ENCODE measurements around the gene AIRE. TPM values are rescaled to one million over a fixed set of nuclear protein-coding genes. Genes with fewer than 3 reads are reported as not detected.

AIRE gene
- total RNA-seq, 2 experiments from 2014 or later, result not detected

GRCh38 chr21:44259082-44259705 is 26.5 kb upstream of the AIRE start:
- Mint-ChIP-seq H3K9me3 (ENCODE audit: low read depth) (no peaks in the 10 kb centered on the region), H3K27me3 (peaks cover 2% of the 10 kb centered on the region), H3K4me3 (no peak overlapping the region), H3K27ac (no peak overlapping the region), H3K4me1 (no peaks in the 10 kb centered on the region), H3K36me3 (ENCODE audit: low read depth) (no peaks in the 10 kb centered on the region)
- ChIA-PET CTCF (interaction anchor here (1.1 kb wide), 1 partner anchor 39 kb away, joined by 4 read pairs; no protein-coding TSS in a partner anchor), POLR2A (interaction anchor here (0.7 kb wide), 1 partner anchor 225 kb away, joined by 4 read pairs; no protein-coding TSS in a partner anchor)
- intact Hi-C loops (cut with DNase I, micrococcal nuclease), result no loop called here
- DNase-seq, result no peak
- ATAC-seq, result no peak

- CTCF ChIA-PET, result interaction anchor here (1.1 kb wide), 1 partner anchor 38 kb away, joined by 4 read pairs; no protein-coding TSS in a partner anchor
- Mint-ChIP-seq H3K27me3 (no peaks in the 10 kb centered on the region), H3K4me3 (no peak overlapping the region), H3K4me1 (no peaks in the 10 kb centered on the region), H3K27ac (no peak overlapping the region), H3K36me3 (ENCODE audit: low read depth) (no peaks in the 10 kb centered on the region), H3K9me3 (ENCODE audit: low read depth) (no peaks in the 10 kb centered on the region)
- no peak for DNase-seq
- ATAC-seq, result no peak
- intact Hi-C loops (cut with DNase I, micrococcal nuclease), result no loop called here
- POLR2A ChIA-PET, result interaction anchor here (0.6 kb wide), 1 partner anchor 175 kb away, joined by 7 read pairs; no protein-coding TSS in a partner anchor
These were observed 25.6 kb upstream of the AIRE start for GRCh38 chr21:44260066-44260465.

GRCh38 chr21:44260791-44261631 is 24.7 kb upstream of the AIRE start:
- no peak for DNase-seq
- Mint-ChIP-seq H3K27ac (no peak overlapping the region), H3K4me3 (no peak overlapping the region), H3K27me3 (no peaks in the 10 kb centered on the region), H3K9me3 (ENCODE audit: low read depth) (no peaks in the 10 kb centered on the region), H3K4me1 (no peaks in the 10 kb centered on the region), H3K36me3 (ENCODE audit: low read depth) (no peaks in the 10 kb centered on the region)
- ATAC-seq, result no peak
- POLR2A ChIA-PET, result no interaction called here
- intact Hi-C loops (cut with DNase I, micrococcal nuclease), result no loop called here
- CTCF ChIA-PET, result interaction anchor here (0.6 kb wide), 1 partner anchor 250 kb away, joined by 3 read pairs; no protein-coding TSS in a partner anchor

GRCh38 chr21:44261675-44262295 is 23.9 kb upstream of the AIRE start, which contains the start of gene DNMT3L:
TSS of gene DNMT3L (minus strand) at chr21:44261897. CDS start at chr21:44261259, 638 bp downstream.
- no peak for DNase-seq
- Mint-ChIP-seq H3K9me3 (ENCODE audit: low read depth) (no peaks in the 10 kb centered on the region), H3K4me3 (no peak within 1 kb of the TSS), H3K4me1 (no peaks in the 10 kb centered on the region), H3K27me3 (no peaks in the 10 kb centered on the region), H3K27ac (no peak within 1 kb of the TSS), H3K36me3 (ENCODE audit: low read depth) (no peaks in the 10 kb centered on the region)
- intact Hi-C loops (cut with DNase I, micrococcal nuclease), result no loop called here
- ChIA-PET CTCF (no interaction called here), POLR2A (no interaction called here)
- ATAC-seq, result no peak

GRCh38 chr21:44262338-44263056 is 23.2 kb upstream of the AIRE start:
- no peak overlapping the region for H3K4me3 Mint-ChIP-seq
- ChIA-PET POLR2A (no interaction called here), CTCF (no interaction called here)
- no peaks in the 10 kb centered on the region for H3K4me1 Mint-ChIP-seq
- no peaks in the 10 kb centered on the region for H3K36me3 Mint-ChIP-seq (ENCODE audit: low read depth)
- DNase-seq, result no peak
- no peak for ATAC-seq
- H3K9me3 Mint-ChIP-seq (ENCODE audit: low read depth), result no peaks in the 10 kb centered on the region
- H3K27ac Mint-ChIP-seq, result no peak overlapping the region
- no peaks in the 10 kb centered on the region for H3K27me3 Mint-ChIP-seq
- intact Hi-C loops (cut with DNase I, micrococcal nuclease), result no loop called here

- CTCF ChIA-PET, result no interaction called here
- no peak overlapping the region for H3K27ac Mint-ChIP-seq
- DNase-seq (no peak), ATAC-seq (no peak)
- POLR2A ChIA-PET, result no interaction called here
- H3K27me3 Mint-ChIP-seq, result no peaks in the 10 kb centered on the region
- no peaks in the 10 kb centered on the region for H3K9me3 Mint-ChIP-seq (ENCODE audit: low read depth)
- no peaks in the 10 kb centered on the region for H3K36me3 Mint-ChIP-seq (ENCODE audit: low read depth)
- no peaks in the 10 kb centered on the region for H3K4me1 Mint-ChIP-seq
- intact Hi-C loops (cut with DNase I, micrococcal nuclease), result no loop called here
- H3K4me3 Mint-ChIP-seq, result no peak overlapping the region
These were observed 22.4 kb upstream of the AIRE start for GRCh38 chr21:44263221-44263760.

GRCh38 chr21:44263768-44264167 is 21.9 kb upstream of the AIRE start:
- Mint-ChIP-seq H3K27ac (no peak overlapping the region), H3K4me1 (no peaks in the 10 kb centered on the region), H3K4me3 (no peak overlapping the region), H3K36me3 (ENCODE audit: low read depth) (no peaks in the 10 kb centered on the region), H3K9me3 (ENCODE audit: low read depth) (no peaks in the 10 kb centered on the region), H3K27me3 (no peaks in the 10 kb centered on the region)
- no peak for ATAC-seq
- no peak for DNase-seq
- intact Hi-C loops (cut with DNase I, micrococcal nuclease), result no loop called here
- ChIA-PET POLR2A (no interaction called here), CTCF (no interaction called here)

- H3K27me3 Mint-ChIP-seq, result no peaks in the 10 kb centered on the region
- H3K9me3 Mint-ChIP-seq (ENCODE audit: low read depth), result no peaks in the 10 kb centered on the region
- no peaks in the 10 kb centered on the region for H3K36me3 Mint-ChIP-seq (ENCODE audit: low read depth)
- no peaks in the 10 kb centered on the region for H3K4me1 Mint-ChIP-seq
- intact Hi-C loops (cut with DNase I, micrococcal nuclease), result no loop called here
- no peak overlapping the region for H3K27ac Mint-ChIP-seq
- ATAC-seq, result no peak
- no peak overlapping the region for H3K4me3 Mint-ChIP-seq
- no peak for DNase-seq
- POLR2A ChIA-PET, result no interaction called here
- CTCF ChIA-PET, result no interaction called here
These were observed 19.9 kb upstream of the AIRE start for GRCh38 chr21:44265734-44266270.

GRCh38 chr21:44267655-44268142 is 18.0 kb upstream of the AIRE start:
- POLR2A ChIA-PET, result no interaction called here
- Mint-ChIP-seq H3K36me3 (ENCODE audit: low read depth) (no peaks in the 10 kb centered on the region), H3K27me3 (no peaks in the 10 kb centered on the region), H3K4me3 (no peak overlapping the region), H3K27ac (no peak overlapping the region), H3K4me1 (no peaks in the 10 kb centered on the region), H3K9me3 (ENCODE audit: low read depth) (no peaks in the 10 kb centered on the region)
- CTCF ChIA-PET, result interaction anchor here (0.8 to 1.9 kb wide), 2 partner anchors 30 to 423 kb away, joined by 3 to 5 read pairs; no protein-coding TSS in a partner anchor
- intact Hi-C loops (cut with DNase I, micrococcal nuclease), result no loop called here
- DNase-seq (peak; percentile 52), ATAC-seq (peak; percentile 71)

- POLR2A ChIA-PET, result interaction anchor here (0.6 kb wide), 1 partner anchor 12 kb away, joined by 3 read pairs; no protein-coding TSS in a partner anchor
- intact Hi-C loops (cut with DNase I, micrococcal nuclease), result no loop called here
- no peak overlapping the region for H3K27ac Mint-ChIP-seq
- DNase-seq (no peak), ATAC-seq (no peak)
- CTCF ChIA-PET, result interaction anchor here (1.9 kb wide), 1 partner anchor 29 kb away, joined by 5 read pairs; no protein-coding TSS in a partner anchor
- no peaks in the 10 kb centered on the region for H3K27me3 Mint-ChIP-seq
- no peak overlapping the region for H3K4me3 Mint-ChIP-seq
- H3K4me1 Mint-ChIP-seq, result no peaks in the 10 kb centered on the region
- no peaks in the 10 kb centered on the region for H3K9me3 Mint-ChIP-seq (ENCODE audit: low read depth)
- no peaks in the 10 kb centered on the region for H3K36me3 Mint-ChIP-seq (ENCODE audit: low read depth)
These were observed 16.6 kb upstream of the AIRE start for GRCh38 chr21:44269090-44269489.

All from activated CD4-positive, alpha-beta T cell treated with anti-CD3 and anti-CD28 coated beads for 36 hours (primary cell).